ENCODE data around the gene BACH2. TPM values are rescaled to one million over a fixed set of nuclear protein-coding genes. Genes with fewer than 3 reads are reported as not detected.

Gene BACH2
- total RNA-seq, 1 donor from 2014 or later, result 6.4 TPM

- Histone ChIP-seq H3K27ac (no peak overlapping the region), H3K9me3 (no peaks in the 10 kb centered on the region), H3K27me3 (no peaks in the 10 kb centered on the region), H3K4me3 (no peak overlapping the region), H3K4me1 (peaks cover under 1% of the 10 kb centered on the region), H3K36me3 (no peaks in the 10 kb centered on the region)
- DNase-seq (ENCODE audit: extremely low spot score in 2 of 2), result no peak
- TF ChIP-seq POLR2A (IDR thresholded peaks at IDR 0.05) (no peak), CTCF (IDR thresholded peaks at IDR 0.05) (no peak), POLR2AphosphoS5 (IDR thresholded peaks at IDR 0.05; ENCODE audit: insufficient read depth in 1 of 2, low read depth in 1 of 2) (no peak)
- intact Hi-C loops (cut with DNase I), result no loop called here
Measured at GRCh38 chr6:90162648-90163387, 133.8 kb downstream of the BACH2 start.

GRCh38 chr6:90160013-90160412 is 136.6 kb downstream of the BACH2 start:
- Histone ChIP-seq H3K4me3 (no peak overlapping the region), H3K4me1 (no peaks in the 10 kb centered on the region), H3K36me3 (no peaks in the 10 kb centered on the region), H3K9me3 (no peaks in the 10 kb centered on the region), H3K27me3 (no peaks in the 10 kb centered on the region), H3K27ac (no peak overlapping the region)
- DNase-seq (ENCODE audit: extremely low spot score in 2 of 2), result no peak
- TF ChIP-seq POLR2AphosphoS5 (IDR thresholded peaks at IDR 0.05; ENCODE audit: insufficient read depth in 1 of 2, low read depth in 1 of 2) (no peak), CTCF (IDR thresholded peaks at IDR 0.05) (no peak), POLR2A (IDR thresholded peaks at IDR 0.05) (no peak)
- intact Hi-C loops (cut with DNase I), result no loop called here

- H3K27ac ChIP-seq, result no peak overlapping the region
- no peaks in the 10 kb centered on the region for H3K36me3 ChIP-seq
- TF ChIP-seq POLR2AphosphoS5 (IDR thresholded peaks at IDR 0.05; ENCODE audit: insufficient read depth in 1 of 2, low read depth in 1 of 2), result no peak
- TF ChIP-seq POLR2A (IDR thresholded peaks at IDR 0.05), result no peak
- TF ChIP-seq CTCF (IDR thresholded peaks at IDR 0.05), result no peak
- DNase-seq (ENCODE audit: extremely low spot score in 2 of 2), result no peak
- no peaks in the 10 kb centered on the region for H3K27me3 ChIP-seq
- no peak overlapping the region for H3K4me3 ChIP-seq
- H3K4me1 ChIP-seq, result no peaks in the 10 kb centered on the region
- intact Hi-C loops (cut with DNase I), result no loop called here
- H3K9me3 ChIP-seq, result no peaks in the 10 kb centered on the region
Measured at GRCh38 chr6:90159452-90159851, 137.2 kb downstream of the BACH2 start.

- TF ChIP-seq CTCF (IDR thresholded peaks at IDR 0.05), result no peak
- no peak for TF ChIP-seq POLR2AphosphoS5 (IDR thresholded peaks at IDR 0.05; ENCODE audit: insufficient read depth in 1 of 2, low read depth in 1 of 2)
- no peak for TF ChIP-seq POLR2A (IDR thresholded peaks at IDR 0.05)
- intact Hi-C loops (cut with DNase I), result no loop called here
- H3K9me3 ChIP-seq, result no peaks in the 10 kb centered on the region
- H3K4me3 ChIP-seq, result no peak overlapping the region
- no peaks in the 10 kb centered on the region for H3K27me3 ChIP-seq
- no peak for DNase-seq (ENCODE audit: extremely low spot score in 2 of 2)
- no peaks in the 10 kb centered on the region for H3K36me3 ChIP-seq
- no peak overlapping the region for H3K27ac ChIP-seq
- no peaks in the 10 kb centered on the region for H3K4me1 ChIP-seq
Measured at GRCh38 chr6:90158936-90159335, 137.7 kb downstream of the BACH2 start.

- Histone ChIP-seq H3K36me3 (no peaks in the 10 kb centered on the region), H3K4me1 (no peaks in the 10 kb centered on the region), H3K9me3 (no peaks in the 10 kb centered on the region), H3K27me3 (no peaks in the 10 kb centered on the region), H3K4me3 (no peak overlapping the region), H3K27ac (no peak overlapping the region)
- DNase-seq (ENCODE audit: extremely low spot score in 2 of 2), result no peak
- TF ChIP-seq CTCF (IDR thresholded peaks at IDR 0.05) (no peak), POLR2A (IDR thresholded peaks at IDR 0.05) (no peak), POLR2AphosphoS5 (IDR thresholded peaks at IDR 0.05; ENCODE audit: insufficient read depth in 1 of 2, low read depth in 1 of 2) (no peak)
- intact Hi-C loops (cut with DNase I), result no loop called here
Measured at GRCh38 chr6:90157441-90157840, 139.2 kb downstream of the BACH2 start.
